ENCODE data around the gene RRP1B. TPM values are rescaled to one million over a fixed set of nuclear protein-coding genes. Genes with fewer than 3 reads are reported as not detected.

The RRP1B gene
- total and polyA plus RNA-seq, 8 donors, result 16.0 to 33.3 (median 28.2) TPM

- H3K27ac ChIP-seq, result no peak overlapping the region
- intact Hi-C loops (cut with DNase I), result no loop called here
- no peaks in the 10 kb centered on the region for H3K4me1 ChIP-seq
- no peak for DNase-seq
- ATAC-seq, result no peak
- H3K9me3 ChIP-seq, result peaks cover 0 to 24% of the 10 kb centered on the region in 2 donors
- no peak for TF ChIP-seq CTCF (IDR thresholded peaks at IDR 0.05)
- H3K27me3 ChIP-seq, result no peaks in the 10 kb centered on the region
- no peaks in the 10 kb centered on the region for H3K36me3 ChIP-seq
- H3K4me3 ChIP-seq, result no peak overlapping the region
These were observed 35.0 kb upstream of the RRP1B start for GRCh38 chr21:43624339-43624738.

- Histone ChIP-seq H3K27me3 (no peaks in the 10 kb centered on the region), H3K27ac (no peak overlapping the region), H3K36me3 (peaks cover 0 to 3% of the 10 kb centered on the region in 2 donors), H3K4me3 (no peak overlapping the region), H3K4me1 (no peaks in the 10 kb centered on the region), H3K9me3 (peaks cover 0 to 8% of the 10 kb centered on the region in 2 donors)
- DNase-seq (no peak), ATAC-seq (no peak)
- intact Hi-C loops (cut with DNase I), result no loop called here
- TF ChIP-seq CTCF (IDR thresholded peaks at IDR 0.05), result no peak
These were observed 33.0 kb upstream of the RRP1B start for GRCh38 chr21:43626390-43626789.

GRCh38 chr21:43627527-43627926 lies 31.8 kb upstream of the RRP1B start:
- intact Hi-C loops (cut with DNase I), result no loop called here
- Histone ChIP-seq H3K4me1 (no peaks in the 10 kb centered on the region), H3K9me3 (peaks cover 0 to 7% of the 10 kb centered on the region in 2 donors), H3K36me3 (peaks cover 0 to 3% of the 10 kb centered on the region in 2 donors), H3K4me3 (no peak overlapping the region), H3K27ac (no peak overlapping the region), H3K27me3 (no peaks in the 10 kb centered on the region)
- TF ChIP-seq CTCF (IDR thresholded peaks at IDR 0.05), result no peak
- ATAC-seq, result no peak
- DNase-seq, result no peak

GRCh38 chr21:43631411-43632107 lies 27.8 kb upstream of the RRP1B start:
- TF ChIP-seq CTCF (IDR thresholded peaks at IDR 0.05), result no peak
- H3K9me3 ChIP-seq, result peaks cover 0 to 7% of the 10 kb centered on the region in 2 donors
- no peak overlapping the region for H3K4me3 ChIP-seq
- no peaks in the 10 kb centered on the region for H3K4me1 ChIP-seq
- H3K27me3 ChIP-seq, result no peaks in the 10 kb centered on the region
- H3K36me3 ChIP-seq, result peaks cover 0 to 3% of the 10 kb centered on the region in 2 donors
- no peak overlapping the region for H3K27ac ChIP-seq
- no peak for ATAC-seq
- no peak for DNase-seq
- intact Hi-C loops (cut with DNase I), result no loop called here

- H3K36me3 ChIP-seq, result peaks cover 0 to 3% of the 10 kb centered on the region in 2 donors
- H3K27ac ChIP-seq, result no peak overlapping the region
- ATAC-seq (no peak), DNase-seq (no peak)
- peaks cover 0 to 7% of the 10 kb centered on the region in 2 donors for H3K9me3 ChIP-seq
- H3K4me3 ChIP-seq, result no peak overlapping the region
- H3K4me1 ChIP-seq, result no peaks in the 10 kb centered on the region
- TF ChIP-seq CTCF (IDR thresholded peaks at IDR 0.05), result no peak
- H3K27me3 ChIP-seq, result no peaks in the 10 kb centered on the region
- intact Hi-C loops (cut with DNase I), result no loop called here
These were observed 26.9 kb upstream of the RRP1B start for GRCh38 chr21:43632373-43632905.

All from left lung (tissue), 10 donors.